Right ventricle myocardium inferior (tissue), 1 donor: ENCODE measurements around the gene STON2. TPM values are rescaled to one million over a fixed set of nuclear protein-coding genes. Genes with fewer than 3 reads are reported as not detected.
A peak's percentile ranks its signal among the peaks of the same experiment; 100 is the strongest.

Experiments used
- ATAC-seq: fragments of 200-7000 bp; cut with Tn5 transposase; one replicate; pipeline ENCODE4 v1.9.1; 2020; ENCODE audit warnings: mild to moderate bottlenecking, moderate library complexity
- DNase-seq: peaks from one replicate; pipeline ENCODE4 v3.0.0; 2021; ENCODE audit errors: missing footprints
- intact Hi-C: fragments of 100-400 bp; cut with DNase I; formaldehyde crosslinking; loops from one replicate; pipeline ENCODE4 v1.11.0; 2022
- total RNA-seq: library from RNA; stranded (reverse); fragmentation: NEBNext Ultra II Directional; extraction: Animal tissue kit (Norgen Biotek cat#: 25700); gene quantifications from one replicate; pipeline ENCODE4 v1.2.1, GENCODE V29; 2021
- donor health status: DM: no; HTN: yes; CAD: no; lungs with severe emphysema.

The STON2 gene
- total RNA-seq, 1 donor from 2014 or later = 12.8 TPM

DNA sequence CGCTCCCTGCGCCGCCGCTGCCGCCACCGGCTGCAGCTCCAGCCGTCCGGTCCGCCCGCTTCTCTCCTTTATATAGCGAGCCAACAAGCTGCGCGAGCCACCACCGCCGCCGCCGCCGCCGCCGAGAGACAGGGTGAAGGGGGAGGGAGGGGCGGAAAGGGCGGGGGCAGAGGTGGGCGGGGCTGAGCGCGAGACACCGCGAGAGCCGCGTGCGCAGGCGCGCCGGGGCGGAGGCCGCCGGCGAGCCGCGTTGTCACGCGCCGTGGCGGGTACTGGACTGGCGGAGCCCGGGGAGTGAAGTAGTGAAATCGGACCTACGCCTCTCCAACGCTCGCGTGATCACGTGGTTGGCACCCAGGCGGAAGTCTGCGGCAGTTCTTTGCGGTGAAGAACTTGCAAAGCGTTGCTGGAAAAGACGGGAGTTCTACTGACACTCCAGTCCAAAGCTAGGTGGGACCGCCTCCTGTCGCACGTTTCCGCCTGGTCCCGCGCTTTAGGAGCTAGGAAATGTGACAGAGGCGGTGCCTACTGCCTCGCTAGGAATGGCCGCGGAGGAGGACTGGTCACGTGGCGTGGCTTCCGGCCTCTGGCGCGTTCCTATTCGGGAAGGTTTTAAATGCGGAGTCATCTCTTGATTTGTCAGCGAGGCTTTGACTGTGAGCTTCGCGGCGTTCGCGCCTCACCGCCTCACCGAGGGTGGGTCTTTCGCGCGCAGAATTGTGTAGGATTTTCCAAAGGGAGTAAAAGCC, 179.1 kb downstream of the STON2 start, which contains the start of gene GTF2A1:
Gene GTF2A1 (minus strand): TSS at position 130 of the 749 bp plus-strand sequence. CDS start 441 bp downstream, outside the sequence.
- peak; percentile 94 for ATAC-seq

DNA sequence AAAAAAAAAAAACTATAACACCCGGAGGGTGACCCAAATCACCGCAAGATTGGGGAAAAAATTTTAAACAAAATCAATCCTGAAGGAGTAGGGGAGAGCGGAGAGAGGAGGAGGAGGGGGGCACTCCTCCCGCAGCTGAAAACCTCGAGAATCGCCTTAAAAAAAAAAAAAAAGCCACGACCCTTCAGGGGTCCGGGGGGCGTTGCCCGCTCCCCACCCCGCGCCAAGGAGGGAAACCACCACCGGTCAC, 179.6 kb downstream of the STON2 start:
- intact Hi-C loops = no loop called here
- DNase-seq = no peak
- ATAC-seq = no peak

More for the DNA sequence above, 179.1 kb downstream of the STON2 start, which contains the start of gene GTF2A1:
- intact Hi-C loops = no loop called here
- DNase-seq = peak; percentile 98

DNA sequence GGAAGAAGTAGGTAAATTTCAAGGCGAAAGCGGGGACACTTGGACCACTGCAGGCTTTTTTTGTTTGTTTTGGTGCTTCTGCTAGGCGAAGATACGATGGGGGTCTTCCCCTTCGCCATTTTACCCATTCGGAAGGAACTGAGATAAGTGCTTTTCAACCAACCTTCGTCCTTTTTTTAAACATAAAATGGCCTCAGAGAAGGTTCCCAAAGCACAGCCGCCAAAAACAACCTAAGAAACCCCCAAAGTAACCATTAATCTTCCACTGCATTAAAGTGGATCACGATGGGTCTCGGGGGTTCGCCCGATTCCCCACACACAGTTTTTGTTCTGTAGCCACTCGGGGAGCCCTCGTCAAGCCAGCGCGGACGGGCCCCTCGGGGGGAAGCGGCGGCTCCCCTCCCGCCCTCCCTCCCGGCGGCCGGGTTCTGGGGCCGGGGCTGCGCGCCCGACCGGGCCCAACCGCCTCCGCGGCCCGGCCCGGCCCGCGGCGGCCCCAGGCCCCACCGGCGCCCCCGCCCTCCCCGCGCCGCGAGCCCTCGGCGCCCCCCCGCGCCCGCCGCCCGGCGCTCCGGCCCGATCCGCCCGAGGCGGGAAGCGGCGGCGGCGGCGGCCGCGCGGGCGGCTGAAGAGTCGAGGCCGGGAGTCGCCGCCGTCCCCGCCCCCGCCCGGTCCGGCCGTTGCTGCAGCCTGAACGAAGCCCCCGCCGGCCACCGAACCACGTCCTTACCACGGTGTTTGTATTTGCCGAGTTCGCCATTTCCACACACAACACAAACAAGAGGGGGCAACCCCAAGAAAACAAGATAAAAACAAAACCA, 180.2 kb downstream of the STON2 start:
- intact Hi-C loops = loop anchor here (5.0 kb wide), 1 partner anchor 48 kb away; no protein-coding TSS in a partner anchor
- DNase-seq = peak; percentile 79
- ATAC-seq = no peak

DNA sequence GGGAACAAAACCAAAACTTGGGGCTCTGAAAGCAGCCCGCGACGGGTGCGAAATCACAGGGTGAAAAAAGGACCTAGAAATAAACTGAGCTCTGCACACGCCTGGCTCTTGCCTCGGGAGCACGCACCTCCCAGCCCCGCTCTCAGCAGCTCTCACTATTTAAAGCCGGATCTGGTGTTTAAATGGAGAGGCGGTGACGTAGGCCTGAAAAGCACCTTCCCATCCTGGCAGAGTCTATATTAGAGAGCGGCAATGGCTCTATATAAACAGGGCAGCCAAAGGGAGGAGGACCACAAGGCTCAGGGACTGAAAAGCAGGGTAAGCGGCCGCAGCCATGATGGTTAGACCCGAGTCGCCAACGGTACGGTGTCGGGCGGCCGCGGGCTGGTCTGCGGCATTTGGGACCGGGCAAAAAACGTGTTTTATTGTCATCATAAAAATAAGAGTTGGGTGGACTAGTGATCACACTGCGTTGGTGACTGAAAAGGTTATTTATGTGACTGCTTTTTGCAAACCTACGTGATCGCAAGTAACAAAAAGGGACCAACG, 180.8 kb downstream of the STON2 start:
- ATAC-seq = peak; percentile 87
- intact Hi-C loops = loop anchor here (5.0 kb wide), 1 partner anchor 47 kb away; no protein-coding TSS in a partner anchor
- peak; percentile 93 for DNase-seq

DNA sequence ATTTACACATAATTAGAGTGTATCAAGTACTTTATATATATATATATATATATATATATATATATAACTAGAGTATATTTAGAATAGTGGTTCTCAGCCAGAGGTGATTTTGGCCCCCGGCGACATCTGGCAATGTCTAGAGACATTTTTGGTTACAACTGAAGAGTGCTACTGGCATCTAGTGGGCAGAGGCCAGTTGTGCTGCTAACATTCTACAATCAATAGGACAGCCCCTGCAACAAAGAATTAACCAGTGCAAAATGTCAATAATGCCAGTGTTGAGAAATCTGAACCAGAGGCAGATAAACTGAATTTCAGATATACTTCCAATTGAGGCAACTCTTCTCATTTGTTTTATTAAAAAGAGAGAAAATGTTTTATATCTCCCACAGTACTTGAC, 188.3 kb downstream of the STON2 start:
- DNase-seq (no peak), ATAC-seq (peak; percentile 83)
- intact Hi-C loops = loop anchor here (1.0 to 5.0 kb wide), 2 partner anchors 216 to 260 kb away; no protein-coding TSS in a partner anchor

Other genes starting within 250 kb of the STON2 start
- gene GTF2A1, start 179.4 kb downstream of the STON2 start, total RNA-seq = 17.3 TPM
- 54.9 TPM for gene SEL1L, start 133.5 kb upstream of the STON2 start, total RNA-seq